IMR-90 (cell line): Measurements from ENCODE around the gene CTPS2. TPM values are rescaled to one million over a fixed set of nuclear protein-coding genes. Genes with fewer than 3 reads are reported as not detected.

Source experiments
- ATAC-seq: fragments of 200-7000 bp; cut with Tn5 transposase; 2 replicates; pipeline ENCODE4 v1.9.1; 2020; ENCODE audit warnings: low read depth, mild to moderate bottlenecking, moderate library complexity
- BruUV-seq: library from RNA; stranded (reverse); fragments of 400-500 nt; replicated peaks from 2 replicates; lab custom pipeline; 2021; lab: Mats Ljungman, UMichigan
- CTCF ChIA-PET: fragments of 300-600 bp; formaldehyde crosslinking; extraction: SDS; loops from one replicate; lab custom pipeline; 2021; ENCODE audit warnings: antibody characterized with exemption; lab: Yijun Ruan, JAX
- POLR2A ChIA-PET: fragments of 300-600 bp; sonication (Branson Sonifier 250); formaldehyde crosslinking; loops from one replicate; lab custom pipeline; 2022; ENCODE audit warnings: antibody characterized with exemption; ENCODE audit not compliant: unreplicated experiment; lab: Charles Lee
- DNase-seq: peaks from one replicate; pipeline ENCODE4 v3.0.0; 2013
- H2AFZ ChIP-seq: replicated peaks from 2 replicates; pipeline ENCODE3; 2013; ENCODE audit warnings: low read length, mild to moderate bottlenecking; ENCODE audit not compliant: poor library complexity
- H2AK5ac ChIP-seq: 2 replicates; pipeline ENCODE4 v1.6.1; 2013; ENCODE audit warnings: low read depth, low read length, inconsistent platforms
- H2AK9ac ChIP-seq: replicated peaks from 2 replicates; pipeline ENCODE3; 2013; ENCODE audit warnings: mild to moderate bottlenecking, low read depth, low read length, moderate library complexity; ENCODE audit not compliant: poor library complexity
- H2BK120ac ChIP-seq: 2 replicates; pipeline ENCODE4 v1.6.1; 2013; ENCODE audit warnings: low read depth, low read length, inconsistent platforms
- H2BK15ac ChIP-seq: 3 replicates; pipeline ENCODE4 v1.6.1; 2013; ENCODE audit warnings: low read depth, low read length, inconsistent platforms
- H2BK20ac ChIP-seq: 2 replicates; pipeline ENCODE4 v1.6.1; 2013; ENCODE audit warnings: low read depth, mild to moderate bottlenecking, inconsistent platforms, low read length, moderate library complexity
- H2BK5ac ChIP-seq: 2 replicates; pipeline ENCODE4 v1.6.1; 2013; ENCODE audit warnings: mild to moderate bottlenecking, low read depth, low read length, inconsistent platforms; ENCODE audit not compliant: poor library complexity, severe bottlenecking
- H3K14ac ChIP-seq: replicated peaks from 2 replicates; pipeline ENCODE4 v1.6.1; 2013; ENCODE audit warnings: low read depth, low read length, inconsistent platforms
- H3K18ac ChIP-seq: 2 replicates; pipeline ENCODE4 v1.6.1; 2013; ENCODE audit warnings: low read depth, low read length, control low read depth
- H3K23ac ChIP-seq: 2 replicates; pipeline ENCODE4 v1.6.1; 2013; ENCODE audit warnings: low read depth, low read length, inconsistent platforms
- H3K27ac ChIP-seq: 2 replicates; pipeline ENCODE4 v1.5.1; 2013; ENCODE audit warnings: mild to moderate bottlenecking, control low read depth, low read length; ENCODE audit not compliant: insufficient read depth
- H3K27me3 ChIP-seq: 2 replicates; pipeline ENCODE4 v1.6.1; 2013; ENCODE audit warnings: low read length; ENCODE audit not compliant: control insufficient read depth, insufficient read depth
- H3K36me3 ChIP-seq: 2 replicates; pipeline ENCODE4 v1.6.1; 2013; ENCODE audit warnings: low read length, mixed read lengths; ENCODE audit not compliant: control insufficient read depth, insufficient read depth
- H3K4ac ChIP-seq: 2 replicates; pipeline ENCODE4 v1.6.1; 2013; ENCODE audit warnings: low read depth, low read length, inconsistent platforms
- H3K4me1 ChIP-seq: 2 replicates; pipeline ENCODE4 v1.6.1; 2013; ENCODE audit warnings: low read length, mixed read lengths; ENCODE audit not compliant: control insufficient read depth, insufficient read depth
- H3K4me2 ChIP-seq: 2 replicates; pipeline ENCODE4 v1.6.1; 2013; ENCODE audit warnings: low read depth, mild to moderate bottlenecking, control low read depth, low read length, moderate library complexity
- H3K4me3 ChIP-seq: 2 replicates; pipeline ENCODE4 v1.5.1; 2013; ENCODE audit warnings: low read depth, mild to moderate bottlenecking, control low read depth, low read length, moderate library complexity; ENCODE audit not compliant: insufficient read depth
- H3K56ac ChIP-seq: 2 replicates; pipeline ENCODE4 v1.6.1; 2013; ENCODE audit warnings: low read length, inconsistent platforms; ENCODE audit not compliant: insufficient read depth; ENCODE audit errors: extremely low read depth
- H3K79me1 ChIP-seq, 2 experiments: 2 replicates each; pipeline ENCODE4 v1.6.1; 2013; ENCODE audit warnings: low read length in 2 of 2, inconsistent platforms in 1 of 2, low read depth in 1 of 2
- H3K9ac ChIP-seq: 2 replicates; pipeline ENCODE4 v1.6.1; 2013; ENCODE audit warnings: low read depth, low read length, control low read depth
- H3K9me1 ChIP-seq: 2 replicates; pipeline ENCODE4 v1.6.1; 2013; ENCODE audit warnings: low read length, inconsistent platforms; ENCODE audit not compliant: insufficient read depth
- H3K9me3 ChIP-seq: 2 replicates; pipeline ENCODE4 v1.6.1; 2013; ENCODE audit warnings: low read length; ENCODE audit not compliant: control insufficient read depth, insufficient read depth
- H4K20me1 ChIP-seq: 2 replicates; pipeline ENCODE4 v1.6.1; 2013; ENCODE audit warnings: low read length, inconsistent platforms; ENCODE audit not compliant: insufficient read depth
- H4K5ac ChIP-seq: 2 replicates; pipeline ENCODE4 v1.6.1; 2013; ENCODE audit warnings: mild to moderate bottlenecking, low read depth, low read length, control low read depth
- H4K8ac ChIP-seq, 2 experiments: 2 replicates each; pipeline ENCODE4 v1.6.1; 2013; ENCODE audit warnings: low read depth in 2 of 2, low read length in 2 of 2, control low read depth in 1 of 2, inconsistent platforms in 1 of 2
- H4K91ac ChIP-seq: 2 replicates; pipeline ENCODE4 v1.6.1; 2013; ENCODE audit warnings: low read depth, low read length, inconsistent platforms; ENCODE audit not compliant: insufficient read depth
- FOS ChIP-seq: fragments of 150-350 bp; IDR thresholded peaks from 2 replicates; pipeline ENCODE4 v1.6.1; 2016; ENCODE audit warnings: low read depth, low read length
- RCOR1 ChIP-seq: IDR thresholded peaks from 2 replicates; pipeline ENCODE4 v1.6.1; 2012; ENCODE audit warnings: mild to moderate bottlenecking, low read length, improper control_type of control experiment; ENCODE audit not compliant: insufficient replicate concordance
- SMC3 ChIP-seq: fragments of 150-350 bp; IDR thresholded peaks from 2 replicates; pipeline ENCODE4 v1.6.1; 2016; ENCODE audit warnings: low read depth, mild to moderate bottlenecking, antibody characterized with exemption, low read length, moderate library complexity
- WGBS, 2 experiments: methylation state at CpG; one replicate each; pipeline versions ENCODE4 v1.1.5 to v1.1.7; 2013; ENCODE audit warnings: missing lambda C conversion rate in 2 of 2; ENCODE audit not compliant: insufficient read length in 1 of 2; ENCODE audit errors: extremely low coverage in 2 of 2; 5-methylcytosine and 5-hydroxymethylcytosine counted together
- dilution Hi-C: fragments of 300-500 bp; cut with HindIII; formaldehyde crosslinking; loops from one replicate; pipeline ENCODE4 v1.14.3; 2018; ENCODE audit warnings: low sequenced_read_pairs; ENCODE audit not compliant: unreplicated experiment
- in situ Hi-C: fragments of 300-500 bp; cut with MboI; formaldehyde crosslinking; loops from 3 replicates; pipeline ENCODE4 v1.14.3; 2019; ENCODE audit warnings: low sequenced_read_pairs, inconsistent platforms, mixed read lengths
- intact Hi-C: fragments of 100-400 bp; cut with micrococcal nuclease; formaldehyde crosslinking; loops from 2 replicates; pipeline ENCODE4 v1.10.0; 2022
- polyA plus RNA-seq, 3 experiments: library from polyadenylated mRNA; depleted of rRNA; stranded (reverse); fragments of >200 nt; gene quantifications; 2 replicates each; pipeline ENCODE4 v1.2.3, GENCODE V29; 2012; ENCODE audit warnings: low replicate concordance in 1 of 3
- total RNA-seq: library from RNA; depleted of rRNA; stranded (reverse); fragments of >200 nt; gene quantifications from 2 replicates; pipeline ENCODE4 v1.2.3, GENCODE V29; 2012

The CTPS2 gene
- total and polyA plus RNA-seq, 2 of the 4 experiments (the other 2 are of a cell fraction) = 6.0 to 13.1 TPM

DNA sequence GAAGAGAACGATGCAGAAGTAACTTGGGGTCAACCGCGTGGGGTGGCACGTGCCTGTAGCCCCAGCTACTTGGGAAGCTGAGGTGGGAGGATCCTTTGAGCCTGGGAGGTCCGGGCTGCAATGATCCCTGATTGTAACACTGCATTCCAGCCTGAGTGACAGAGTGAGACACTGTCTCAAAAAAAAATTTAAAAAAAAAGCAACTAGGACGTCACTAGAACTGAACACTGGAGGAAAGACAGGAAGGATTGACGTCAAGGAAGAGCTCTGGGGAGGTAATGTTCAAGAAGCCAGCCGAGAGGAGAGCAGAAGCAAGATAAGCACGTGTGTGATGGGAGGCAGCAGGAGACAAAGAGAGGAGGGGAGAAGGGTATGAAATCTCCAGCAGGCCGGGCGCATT, 33.8 kb downstream of the CTPS2 start:
- Histone ChIP-seq H3K27me3 (peaks cover 3% of the 10 kb centered on the region; the same call in 1 of the 2 replicates), H3K79me1 (no peaks in the 10 kb centered on the region), H2BK5ac (no peak overlapping the region), H3K56ac (no peak overlapping the region), H3K36me3 (peaks cover 5% of the 10 kb centered on the region; the same call in 1 of the 2 replicates), H4K8ac (no peak overlapping the region), H3K4me1 (no peaks in the 10 kb centered on the region), H2BK20ac (no peak overlapping the region), H3K18ac (no peak overlapping the region), H2BK15ac (no peak overlapping the region), H2AK9ac (no peak overlapping the region), H2BK120ac (no peak overlapping the region), H3K9me1 (no peaks in the 10 kb centered on the region), H3K9ac (no peak overlapping the region), H4K20me1 (no peaks in the 10 kb centered on the region), H2AK5ac (no peak overlapping the region), H3K23ac (no peak overlapping the region), H4K5ac (no peak overlapping the region), H2AFZ (no peak overlapping the region), H3K4me3 (no peak overlapping the region), H4K91ac (no peak overlapping the region), H3K27ac (no peak overlapping the region), H3K4me2 (no peak overlapping the region), H3K14ac (no peak overlapping the region), H3K4ac (no peak overlapping the region), H3K9me3 (no peaks in the 10 kb centered on the region)
- dilution Hi-C loops (no loop called here), intact Hi-C loops (no loop called here), in situ Hi-C loops (loop anchor here (25.0 kb wide), 2 partner anchors 866 to 1191 kb away; partner anchors contain the start of gene PIR)
- 60% methylated on average over 5 of the region's 11 CpGs; no CpG with 5 or more reads in 1 of the 2 experiments for WGBS, 2 experiments
- no peak for TF ChIP-seq RCOR1
- no peak for TF ChIP-seq FOS
- no peak for TF ChIP-seq SMC3
- BruUV-seq = no TSS peak
- ATAC-seq (no peak), DNase-seq (no peak)
- POLR2A ChIA-PET = no interaction called here
- CTCF ChIA-PET = no interaction called here
